Tibial nerve (tissue), 4 donors: ENCODE data around the gene SGSM1.

Experiments
- CTCF ChIP-seq, 5 experiments: fragments of 200-600 bp in 3 of 5; fragments of 450-650 bp in 2 of 5; sonication (generic) in 3 of 5; IDR thresholded peaks; one replicate each; pipeline ENCODE4 v1.5.1; 2016 to 2019; ENCODE audit warnings: antibody characterized with exemption in 5 of 5, mild to moderate bottlenecking in 3 of 5, moderate library complexity in 2 of 5
- EP300 ChIP-seq, 2 donors: sonication (generic); formaldehyde crosslinking; IDR thresholded peaks; one replicate each; pipeline ENCODE4 v1.6.1; 2017; ENCODE audit warnings: antibody characterized with exemption in 2 of 2, mild to moderate bottlenecking in 1 of 2
- POLR2A ChIP-seq, 2 donors: fragments of 450-650 bp; IDR thresholded peaks; one replicate each; pipeline ENCODE4 v1.6.1; 2017; ENCODE audit warnings: antibody characterized with exemption in 2 of 2, mild to moderate bottlenecking in 2 of 2, moderate library complexity in 2 of 2

GRCh38 chr22:24925586-24926427 is 119.8 kb downstream of the SGSM1 start:
- TF ChIP-seq CTCF (IDR thresholded peaks at IDR 0.05) (no peak), POLR2A (IDR thresholded peaks at IDR 0.05) (no peak), EP300 (IDR thresholded peaks at IDR 0.05) (no peak)
